Ovary (tissue), 9 donors: Measurements from ENCODE around the gene LCK. TPM values are rescaled to one million over a fixed set of nuclear protein-coding genes. Genes with fewer than 3 reads are reported as not detected.

ENCODE experiments used
- DNase-seq, 5 donors: peaks; one replicate each; pipeline ENCODE4 v3.0.0-alpha.2; 2019 to 2020
- H3K27ac ChIP-seq, 2 donors: fragments of 200-600 bp; one replicate each; pipeline versions ENCODE4 v1.5.1 to v1.8.0; 2019 to 2022
- H3K27me3 ChIP-seq: fragments of 200-600 bp; one replicate; pipeline ENCODE4 v1.8.0; 2022
- H3K36me3 ChIP-seq: fragments of 200-600 bp; sonication (generic); one replicate; pipeline ENCODE4 v1.5.1; 2019
- H3K4me1 ChIP-seq: one replicate; pipeline ENCODE4 v1.8.1; 2013; ENCODE audit warnings: mild to moderate bottlenecking, moderate library complexity; ENCODE audit not compliant: insufficient read depth
- H3K4me3 ChIP-seq: fragments of 200-600 bp; sonication (generic); one replicate; pipeline ENCODE4 v1.5.1; 2017
- H3K9me3 ChIP-seq, 2 donors: fragments of 200-600 bp in 1 of 2; sonication (generic) in 1 of 2; one replicate each; pipeline versions ENCODE4 v1.5.1 to v1.8.1; 2013 to 2019; ENCODE audit warnings: mild to moderate bottlenecking in 1 of 2, moderate library complexity in 1 of 2
- EP300 ChIP-seq: sonication (generic); formaldehyde crosslinking; IDR thresholded peaks from one replicate; pipeline ENCODE4 v1.6.1; 2017; ENCODE audit warnings: antibody characterized with exemption
- POLR2A ChIP-seq: fragments of 450-650 bp; IDR thresholded peaks from one replicate; pipeline ENCODE4 v1.6.1; 2017; ENCODE audit warnings: antibody characterized with exemption, mild to moderate bottlenecking, moderate library complexity
- WGBS, 3 donors: extraction: QIAGEN DNeasy Blood & Tissue Kit in 1 of 3; methylation state at CpG; one replicate each; pipeline versions ENCODE4 v1.1.5 to v1.1.7; 2013 to 2017; 5-methylcytosine and 5-hydroxymethylcytosine counted together
- intact Hi-C, 4 donors: fragments of 100-400 bp; cut with DNase I; formaldehyde crosslinking; loops; one replicate each; pipeline versions ENCODE4 v1.11.0 to v1.15.1; 2022 to 2023
- polyA plus RNA-seq, 2 donors: library from polyadenylated mRNA; stranded (reverse); fragments of 200-250 nt in 1 of 2; fragments of 350-450 nt in 1 of 2; fragmentation: Illumina TruSeq in 1 of 2; extraction: RNeasy Lipid Tissue Mini Kit (QIAGEN cat#74804) in 1 of 2; gene quantifications; one replicate each; pipeline ENCODE4 v1.2.3, GENCODE V29; 2013 to 2014
- total RNA-seq, 7 donors: library from RNA; depleted of rRNA in 2 of 7; stranded (reverse); fragments of >200 nt in 2 of 7; fragmentation: NEBNext Ultra II Directional in 3 of 7; extraction: Animal tissue kit (Norgen Biotek cat#: 25700) in 3 of 7; gene quantifications; one replicate each; pipeline versions ENCODE4 v1.1.0 to v1.2.4, GENCODE V29; 2016 to 2023
- TF ChIP-seq, protein P1 (sequence below), 3 donors: fragments of 450-650 bp in 2 of 3; fragments of 200-600 bp in 1 of 3; IDR thresholded peaks; one replicate each; pipeline versions ENCODE4 v1.5.1 to v1.8.0; 2016 to 2022; ENCODE audit warnings: antibody characterized with exemption in 3 of 3, mild to moderate bottlenecking in 1 of 3
- donor health status: DM: no; HTN: no; CAD: no; lungs with moderate emphysema.
- donor health status: DM: no; HTN: no; CAD: no.
- donor health status: Bipolar disorder and iron deficiency.
- donor health status: DM: yes; HTN: yes; CAD: no.
- donor health status: DM: no; HTN: no; CAD: no.
- donor health status: DM: yes; HTN: yes; CAD: no.

LCK gene
- total and polyA plus RNA-seq, 9 donors, result 0.35 to 2.8 (median 0.92) TPM

- Histone ChIP-seq H3K4me1 (no peaks in the 10 kb centered on the region), H3K9me3 (no peaks in the 10 kb centered on the region), H3K4me3 (no peak overlapping the region), H3K27ac (no peak overlapping the region), H3K36me3 (no peaks in the 10 kb centered on the region), H3K27me3 (no peaks in the 10 kb centered on the region)
- intact Hi-C loops, result no loop called here
- DNase-seq, result no peak
- no peak for TF ChIP-seq POLR2A
- TF ChIP-seq, protein P1, sequence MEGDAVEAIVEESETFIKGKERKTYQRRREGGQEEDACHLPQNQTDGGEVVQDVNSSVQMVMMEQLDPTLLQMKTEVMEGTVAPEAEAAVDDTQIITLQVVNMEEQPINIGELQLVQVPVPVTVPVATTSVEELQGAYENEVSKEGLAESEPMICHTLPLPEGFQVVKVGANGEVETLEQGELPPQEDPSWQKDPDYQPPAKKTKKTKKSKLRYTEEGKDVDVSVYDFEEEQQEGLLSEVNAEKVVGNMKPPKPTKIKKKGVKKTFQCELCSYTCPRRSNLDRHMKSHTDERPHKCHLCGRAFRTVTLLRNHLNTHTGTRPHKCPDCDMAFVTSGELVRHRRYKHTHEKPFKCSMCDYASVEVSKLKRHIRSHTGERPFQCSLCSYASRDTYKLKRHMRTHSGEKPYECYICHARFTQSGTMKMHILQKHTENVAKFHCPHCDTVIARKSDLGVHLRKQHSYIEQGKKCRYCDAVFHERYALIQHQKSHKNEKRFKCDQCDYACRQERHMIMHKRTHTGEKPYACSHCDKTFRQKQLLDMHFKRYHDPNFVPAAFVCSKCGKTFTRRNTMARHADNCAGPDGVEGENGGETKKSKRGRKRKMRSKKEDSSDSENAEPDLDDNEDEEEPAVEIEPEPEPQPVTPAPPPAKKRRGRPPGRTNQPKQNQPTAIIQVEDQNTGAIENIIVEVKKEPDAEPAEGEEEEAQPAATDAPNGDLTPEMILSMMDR (IDR thresholded peaks at IDR 0.05), result no peak
- TF ChIP-seq EP300, result no peak
Observed at GRCh38 chr1:32299327-32299726, 48.3 kb downstream of the LCK start.

GRCh38 chr1:32303358-32303757 lies 52.3 kb downstream of the LCK start:
- no peak overlapping the region for H3K27ac ChIP-seq
- no peaks in the 10 kb centered on the region for H3K27me3 ChIP-seq
- no peak overlapping the region for H3K4me3 ChIP-seq
- TF ChIP-seq POLR2A (no peak), EP300 (no peak)
- TF ChIP-seq, protein P1 (IDR thresholded peaks at IDR 0.05), result no peak
- WGBS, 3 donors, result 93 to 97% (median 95%) methylated on average over 3 of the region's 3 CpGs
- no peak for DNase-seq
- H3K4me1 ChIP-seq, result no peaks in the 10 kb centered on the region
- intact Hi-C loops, result no loop called here
- no peaks in the 10 kb centered on the region for H3K36me3 ChIP-seq
- no peaks in the 10 kb centered on the region for H3K9me3 ChIP-seq

- Histone ChIP-seq H3K4me3 (no peak overlapping the region), H3K27ac (no peak overlapping the region), H3K9me3 (no peaks in the 10 kb centered on the region), H3K4me1 (peaks cover 5% of the 10 kb centered on the region), H3K27me3 (no peaks in the 10 kb centered on the region), H3K36me3 (no peaks in the 10 kb centered on the region)
- no peak for DNase-seq
- WGBS, 3 donors, result 45 to 69% (median 49%) methylated on average over 3 of the region's 3 CpGs
- intact Hi-C loops, result no loop called here
- TF ChIP-seq, protein P1 (IDR thresholded peaks at IDR 0.05), result no peak
- TF ChIP-seq POLR2A (no peak), EP300 (no peak)
Observed at GRCh38 chr1:32303997-32304622, 53.0 kb downstream of the LCK start.

DNA sequence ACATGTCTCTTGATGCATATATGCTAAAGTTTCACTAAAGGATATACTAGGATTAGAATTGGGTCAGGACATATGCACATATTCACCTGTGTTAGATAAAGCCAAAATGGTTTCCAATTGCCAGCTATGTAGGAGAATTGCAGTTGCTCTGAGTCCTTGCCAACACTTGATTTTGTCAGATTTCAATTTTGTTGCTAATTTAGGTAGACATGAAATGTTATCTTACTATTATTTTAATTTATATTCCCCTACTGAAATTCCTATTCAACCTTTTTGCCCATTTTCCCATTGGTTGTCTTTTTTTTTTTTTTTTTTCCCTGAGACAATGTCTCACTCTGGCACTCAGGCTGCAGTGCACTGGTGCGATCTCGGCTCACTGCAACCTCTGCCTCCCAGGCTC lies 54.2 kb downstream of the LCK start:
- Histone ChIP-seq H3K27me3 (no peaks in the 10 kb centered on the region), H3K4me3 (no peak overlapping the region), H3K4me1 (peaks cover 8% of the 10 kb centered on the region), H3K27ac (no peak overlapping the region), H3K36me3 (no peaks in the 10 kb centered on the region), H3K9me3 (no peaks in the 10 kb centered on the region)
- intact Hi-C loops, result no loop called here
- no peak for DNase-seq
- WGBS, 3 donors, result 98 to 100% (median 99%) methylated on average over 2 of the region's 2 CpGs
- TF ChIP-seq EP300 (no peak), POLR2A (no peak)
- TF ChIP-seq, protein P1 (IDR thresholded peaks at IDR 0.05), result no peak
